Fibroblast of skin of scalp (primary cell): ENCODE measurements around the gene MGAT4B.

ENCODE experiments used
- DNase-seq: peaks from one replicate; pipeline ENCODE4 v3.0.0-alpha.2; 2013

Gene MGAT4B

DNA sequence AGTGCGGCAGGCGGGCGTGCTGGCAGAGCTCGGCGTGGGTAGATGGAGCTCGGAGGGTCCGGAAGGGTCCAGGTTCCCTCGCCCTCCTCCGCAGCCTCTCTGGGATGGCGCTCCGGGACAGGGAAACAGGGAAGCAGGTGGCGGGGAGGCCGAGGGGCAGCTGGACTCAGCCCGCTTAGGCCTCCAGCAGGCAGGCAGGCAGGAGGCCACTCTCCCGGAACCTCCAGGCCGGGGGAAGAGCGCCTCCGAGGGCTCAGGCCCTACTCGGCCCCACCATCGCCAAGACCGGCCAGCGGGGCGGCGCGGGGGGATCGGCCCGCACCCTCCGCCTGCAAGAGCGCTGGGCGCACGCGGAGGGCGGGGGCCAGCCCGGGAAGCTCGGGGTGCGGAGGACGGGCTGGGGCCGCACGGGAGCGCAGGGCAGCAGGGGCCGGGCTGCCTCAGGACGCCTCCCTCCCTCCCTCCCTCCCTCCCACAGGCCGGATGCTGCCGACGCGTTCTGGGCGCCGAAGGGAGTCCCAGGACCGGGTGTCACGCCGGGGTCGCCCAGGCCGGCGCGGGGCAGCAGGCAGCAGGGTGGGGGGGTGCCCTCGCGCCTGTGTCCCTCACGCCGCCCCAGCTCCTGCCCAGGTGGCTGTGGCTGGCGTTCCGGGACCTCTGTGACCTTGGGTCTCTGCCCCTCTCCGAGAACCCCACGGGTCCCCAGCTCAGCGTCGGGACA, 977 bp downstream of the MGAT4B start:
- DNase-seq, result peak; percentile 32

DNA sequence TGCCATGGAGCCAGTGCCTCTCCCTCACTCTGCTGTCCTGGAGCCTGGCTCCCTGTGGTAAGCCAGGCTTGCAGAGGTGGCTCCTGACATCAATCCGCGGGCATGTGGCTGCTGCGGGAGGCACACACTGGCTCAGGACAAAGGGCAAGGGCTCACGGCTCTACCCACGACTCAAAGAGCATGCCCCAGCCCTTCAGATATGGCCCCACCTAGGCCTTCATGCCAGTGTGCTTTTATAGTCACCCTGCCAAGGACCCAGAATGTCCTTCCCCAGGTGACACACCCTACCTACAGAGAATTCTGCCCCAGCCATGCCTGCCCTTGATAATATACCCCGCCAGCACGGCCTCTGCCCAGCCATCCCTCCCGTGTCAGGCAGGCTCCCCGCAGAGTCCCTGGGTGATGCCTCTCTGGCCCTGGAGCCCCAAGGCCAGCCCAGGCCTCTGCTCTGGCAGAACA, 1.6 kb downstream of the MGAT4B start:
- no peak for DNase-seq

DNA sequence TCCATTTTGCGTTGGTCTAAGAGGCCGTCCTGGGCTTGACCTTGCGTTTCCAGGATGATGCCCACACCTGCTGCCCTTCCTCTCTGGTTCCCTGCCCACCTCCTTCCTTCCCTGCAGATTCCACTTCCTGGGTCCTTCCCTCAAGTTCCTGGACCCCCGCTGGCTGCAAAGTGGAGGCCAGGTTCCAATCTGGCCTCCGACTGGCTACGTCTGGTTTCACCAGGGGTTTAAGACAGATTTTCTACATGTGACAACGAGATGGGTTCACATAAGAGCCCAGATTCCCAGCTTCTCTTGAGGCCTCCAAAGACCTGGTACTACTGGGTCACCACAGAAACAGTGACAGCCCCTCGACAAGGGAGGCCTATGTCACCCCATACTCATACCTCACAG, 2.1 kb downstream of the MGAT4B start:
- DNase-seq, result no peak

DNA sequence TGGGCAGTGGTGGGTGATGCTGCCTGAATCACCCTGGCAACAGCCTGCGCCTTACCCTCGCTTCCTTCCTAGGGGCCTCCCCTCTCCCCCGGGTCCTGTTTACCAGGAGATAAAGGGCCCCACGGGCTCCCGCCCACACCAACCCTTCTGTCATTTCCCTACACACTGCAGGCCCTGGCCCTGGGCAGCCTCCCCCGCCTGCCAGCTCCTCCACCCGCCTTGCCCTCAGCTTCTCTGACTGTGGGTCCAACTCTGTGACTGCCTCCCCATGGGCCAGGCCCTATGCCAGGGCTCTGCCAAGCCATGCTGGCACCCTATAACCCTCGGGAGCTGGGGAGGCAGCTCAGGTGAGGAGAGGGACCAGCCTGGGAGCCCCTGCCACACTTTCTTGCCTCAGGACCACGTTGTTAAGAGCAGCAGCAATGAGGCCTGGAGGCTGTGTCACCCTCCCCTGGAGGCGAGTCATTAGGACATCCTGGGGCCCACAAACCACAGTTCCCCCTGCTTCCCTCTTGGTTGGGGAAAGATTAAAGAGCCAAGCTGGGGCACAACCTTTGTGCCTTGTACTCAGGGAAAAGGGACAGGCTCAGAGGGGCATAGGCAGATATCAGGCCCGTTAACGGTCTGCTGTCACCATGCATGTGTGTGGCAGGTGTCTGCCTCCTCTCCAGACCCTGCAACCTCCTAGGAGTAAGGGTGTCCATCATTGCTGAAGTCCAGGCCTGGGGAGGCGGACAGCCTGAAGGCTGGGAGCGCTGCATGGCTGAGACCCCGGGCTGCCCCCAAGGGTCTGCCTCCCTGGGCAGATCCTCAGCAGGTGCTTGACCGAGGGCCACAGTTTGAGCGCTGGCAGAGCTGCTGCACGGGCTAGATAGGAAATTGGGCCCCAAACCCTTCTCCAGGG, 2.8 kb downstream of the MGAT4B start:
- DNase-seq, result no peak

DNA sequence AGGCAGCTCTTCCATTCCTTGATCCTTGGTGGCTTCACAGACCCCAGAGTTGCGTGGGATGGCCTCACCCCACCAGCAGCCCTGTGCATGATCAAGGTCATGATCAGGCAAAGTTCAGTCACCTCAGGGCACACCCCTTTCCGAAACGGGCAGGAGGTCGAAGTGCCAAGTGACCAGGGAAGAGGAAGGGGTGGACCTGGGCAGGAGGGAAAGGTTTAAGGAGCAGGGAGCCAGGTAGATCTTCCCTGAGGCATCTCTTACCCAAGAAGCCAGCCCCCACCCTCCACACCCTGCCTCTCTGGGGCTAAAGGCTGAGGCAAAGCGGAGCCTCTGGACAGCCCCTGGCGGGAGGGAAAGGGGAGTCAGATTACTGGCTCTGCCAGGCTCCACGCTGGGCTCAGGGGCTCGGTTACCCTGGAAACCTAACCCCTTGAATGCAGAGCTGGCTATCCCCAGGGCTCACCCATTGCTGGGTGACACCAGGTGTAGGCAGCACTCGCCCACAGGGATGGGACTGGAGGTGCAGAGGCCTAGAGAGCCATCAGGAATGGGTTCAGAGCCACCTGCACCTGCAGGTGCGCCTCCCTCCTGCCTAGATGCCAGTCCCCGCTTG, 3.6 kb downstream of the MGAT4B start:
- no peak for DNase-seq

DNA sequence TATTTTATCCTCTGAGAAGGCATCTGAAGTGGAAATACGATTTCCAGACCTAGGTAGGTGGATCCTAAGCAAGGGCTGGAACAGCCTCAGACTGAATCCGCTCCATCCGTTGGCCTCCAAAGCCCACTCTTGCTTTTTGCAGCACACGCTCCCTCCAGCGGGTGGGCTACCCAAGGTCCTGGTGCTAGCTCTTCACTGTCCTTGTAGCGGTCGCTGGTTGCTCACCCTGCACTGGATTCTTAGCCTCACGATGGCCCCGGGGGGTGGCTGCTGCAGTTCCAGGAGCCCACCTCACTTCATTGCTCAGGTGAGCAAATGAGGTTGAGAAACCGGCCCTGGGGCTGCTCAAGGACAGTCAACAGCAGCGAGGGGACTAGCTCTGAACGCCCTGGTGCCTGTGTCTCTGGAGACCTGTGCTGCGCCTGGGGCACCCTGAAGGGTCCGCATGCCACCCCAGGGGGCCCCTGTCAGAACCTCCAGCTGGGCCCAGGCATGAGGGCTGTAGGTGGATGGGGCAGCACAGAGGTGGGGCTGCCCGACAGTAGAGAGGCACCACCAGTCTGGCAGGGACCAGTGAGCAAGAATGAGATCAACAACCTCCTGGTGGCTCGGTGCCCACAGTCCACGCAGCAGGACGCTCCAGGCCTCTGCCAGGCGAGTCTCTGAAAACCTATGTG, 4.3 kb downstream of the MGAT4B start:
- DNase-seq, result no peak

DNA sequence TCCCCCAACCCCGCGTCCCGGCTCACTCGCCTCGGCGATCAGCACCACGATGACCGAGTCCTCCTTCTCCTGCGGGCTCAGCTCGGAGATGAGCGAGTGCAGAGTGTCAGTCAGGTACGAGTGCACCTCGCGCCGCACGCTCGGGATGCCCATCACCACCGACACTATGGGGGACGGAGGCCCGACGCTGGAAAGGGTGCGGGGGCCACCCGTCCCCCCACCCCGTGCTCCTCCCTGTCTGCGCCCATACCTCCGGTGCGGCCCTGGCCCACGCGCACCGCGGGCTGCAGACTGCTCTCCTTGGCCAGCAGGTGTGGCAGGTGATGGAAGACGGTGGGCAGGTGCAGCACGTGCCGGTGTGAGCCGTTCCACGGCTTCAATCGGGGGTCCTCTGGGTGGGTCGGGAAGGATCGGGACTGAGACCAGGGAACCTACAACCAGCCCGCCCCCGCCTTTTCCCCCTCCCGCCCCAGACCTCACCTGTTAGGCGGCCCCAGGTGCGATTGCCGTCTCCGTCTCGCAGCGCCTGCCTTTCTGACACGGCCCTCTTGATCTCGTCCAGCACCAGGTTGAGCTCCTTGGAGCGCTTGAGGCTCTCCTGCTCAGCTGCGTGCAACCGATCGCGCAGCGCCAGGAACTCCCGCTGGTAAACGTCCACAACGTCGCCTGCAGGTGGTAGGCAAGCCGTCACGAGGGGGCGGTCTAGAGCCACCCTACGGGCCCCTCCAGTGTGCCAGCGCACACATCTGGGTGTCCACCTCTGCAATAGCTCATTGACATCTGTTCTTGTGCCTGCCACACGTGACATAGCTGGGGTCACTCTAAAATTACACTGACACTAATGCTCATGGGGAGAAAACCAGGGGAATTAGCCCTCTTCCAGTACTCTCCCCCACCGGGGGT, 5.1 kb downstream of the MGAT4B start:
- peak; percentile 52 for DNase-seq

DNA sequence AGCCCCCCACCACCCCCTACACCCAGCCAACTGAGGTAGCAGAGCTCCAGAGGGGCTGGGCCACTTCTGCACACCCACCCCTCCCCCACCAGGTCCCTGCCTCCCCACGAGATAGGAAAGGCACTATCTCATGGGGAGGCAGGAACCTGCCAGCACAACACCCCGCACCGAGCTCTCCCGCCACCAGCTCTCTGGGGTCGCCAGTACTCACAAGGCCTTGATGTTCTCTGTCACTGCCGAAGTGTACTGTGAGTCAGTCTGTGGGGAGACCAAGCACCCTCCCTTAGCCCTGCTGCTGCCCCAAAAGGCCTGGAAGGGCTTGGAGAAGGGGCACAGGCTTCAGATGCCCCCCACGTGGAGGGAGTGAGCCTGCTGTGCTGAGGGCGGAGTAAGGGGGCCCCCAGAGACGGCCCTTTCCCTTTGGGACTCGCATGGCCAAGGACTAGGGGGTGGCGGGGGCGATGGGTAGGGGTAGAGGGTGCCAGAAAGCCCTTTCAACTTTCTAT, 5.9 kb downstream of the MGAT4B start:
- DNase-seq, result no peak

DNA sequence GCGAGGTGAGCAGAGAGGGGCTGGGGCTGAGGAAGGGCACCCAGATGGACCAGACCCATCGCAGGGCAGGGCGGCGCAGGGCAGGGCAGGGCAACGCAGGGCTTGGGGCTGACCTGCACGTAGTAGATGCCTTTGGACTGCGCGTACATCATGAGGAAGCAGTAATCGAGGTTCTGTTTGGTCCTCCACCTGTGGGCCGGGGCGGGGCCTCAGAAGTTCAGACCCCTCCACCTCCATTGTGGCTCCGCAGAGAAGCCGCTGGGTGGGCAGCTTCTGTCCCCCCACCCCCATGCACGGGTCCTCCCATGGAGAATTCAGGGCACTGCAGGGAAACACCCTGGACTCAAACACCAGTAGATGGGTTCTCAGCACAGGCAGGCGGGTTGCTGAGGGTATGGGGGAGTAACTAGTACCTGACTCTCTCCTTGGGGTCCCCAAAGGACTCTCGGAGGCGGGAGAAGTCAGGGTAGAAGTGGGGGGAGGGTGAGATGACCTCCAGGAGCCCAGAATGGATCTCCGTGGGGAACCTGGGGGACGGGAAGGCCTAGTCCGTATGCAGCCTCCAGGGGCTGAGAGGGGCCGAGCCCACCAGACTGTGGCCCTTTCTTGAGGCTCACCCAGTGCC, 6.5 kb downstream of the MGAT4B start:
- DNase-seq, result no peak

DNA sequence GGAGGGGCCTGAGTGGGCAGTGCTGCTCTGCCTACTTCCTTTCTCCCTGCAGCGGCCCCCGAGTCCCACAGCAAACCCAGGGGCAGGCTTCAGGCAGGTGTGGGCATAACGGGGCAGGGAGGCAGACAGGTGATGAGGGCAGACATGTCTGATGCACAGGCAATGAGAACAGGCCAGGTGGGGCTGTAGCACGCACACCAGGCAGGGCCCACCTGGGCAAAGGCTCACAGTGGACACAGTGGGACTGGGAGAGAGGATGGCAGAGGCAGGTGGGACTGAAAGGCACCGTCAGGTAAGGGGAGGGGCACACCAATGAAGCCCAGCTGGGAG, 7.1 kb downstream of the MGAT4B start:
- DNase-seq, result no peak

DNA sequence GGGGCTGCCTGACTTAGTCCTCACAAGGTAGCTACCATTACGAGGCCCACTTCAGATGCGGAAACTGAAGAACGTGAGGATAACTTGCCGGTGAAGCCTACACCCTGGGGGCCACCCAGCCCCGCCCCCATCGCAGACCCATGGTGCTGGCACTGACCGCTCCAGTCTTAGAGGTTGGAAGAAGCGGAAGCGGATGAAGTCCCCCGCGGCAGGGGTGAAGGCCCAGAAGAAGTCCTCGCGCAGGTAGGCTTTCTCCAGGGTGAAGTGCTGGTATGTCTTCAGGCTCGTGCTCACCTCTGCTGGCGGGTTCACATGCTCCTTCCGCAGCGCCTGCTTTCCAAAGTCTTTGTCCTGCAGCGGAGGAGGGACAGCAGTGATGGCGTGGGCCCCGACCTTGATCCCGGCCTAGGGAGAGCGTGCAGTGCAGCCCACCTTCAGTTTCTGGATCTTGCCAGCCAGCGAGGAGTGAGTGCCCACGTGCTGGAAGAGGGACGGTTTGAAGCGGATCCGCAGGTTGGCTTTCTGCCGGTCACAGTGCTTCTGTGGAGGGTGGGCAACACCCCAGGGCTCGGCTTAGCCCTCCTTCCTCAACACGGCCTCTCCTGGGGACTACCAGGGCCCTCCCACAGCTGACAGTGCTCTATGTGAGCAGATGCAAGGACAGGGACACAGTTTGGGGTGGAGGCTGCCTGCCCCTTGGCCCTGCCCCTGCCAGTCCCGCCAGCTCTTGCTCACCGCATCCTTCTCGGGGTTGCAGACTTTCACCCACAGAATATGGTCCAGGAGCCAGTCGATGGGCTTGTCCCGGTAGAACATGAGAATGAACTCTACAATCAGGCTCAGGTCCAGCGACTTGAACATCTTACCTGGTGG, 7.7 kb downstream of the MGAT4B start:
- no peak for DNase-seq

DNA sequence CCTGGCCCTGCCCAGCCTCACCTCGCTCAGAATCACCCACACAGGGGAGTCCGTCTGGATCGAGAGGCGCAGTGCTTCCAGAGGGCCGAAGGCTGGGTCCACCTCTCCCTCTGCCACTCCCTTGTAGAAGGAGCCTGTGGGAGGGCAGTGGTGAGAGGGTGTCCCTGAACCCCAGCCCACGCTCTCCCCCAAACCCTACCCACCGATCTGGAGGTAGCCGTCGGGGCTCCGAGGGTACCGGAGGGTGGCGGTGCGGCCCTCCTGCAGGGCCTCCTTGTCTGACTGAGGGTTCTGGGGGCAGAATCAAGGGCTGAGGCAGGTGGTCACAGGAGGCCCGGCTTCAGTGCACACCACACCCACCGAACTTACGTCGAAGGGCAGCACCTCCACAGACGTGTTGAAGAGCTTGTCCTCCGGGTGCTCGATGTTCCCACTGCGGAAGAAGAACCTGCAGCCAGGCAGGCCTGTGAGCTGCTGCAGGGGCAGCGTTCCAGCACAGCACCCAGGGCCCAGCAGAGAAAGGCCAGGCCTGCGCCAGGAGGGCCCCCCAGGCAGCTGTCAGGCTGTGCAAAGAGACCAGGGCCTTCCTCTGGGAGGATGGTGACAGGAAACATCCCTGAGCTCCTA, 8.4 kb downstream of the MGAT4B start:
- DNase-seq, result no peak

DNA sequence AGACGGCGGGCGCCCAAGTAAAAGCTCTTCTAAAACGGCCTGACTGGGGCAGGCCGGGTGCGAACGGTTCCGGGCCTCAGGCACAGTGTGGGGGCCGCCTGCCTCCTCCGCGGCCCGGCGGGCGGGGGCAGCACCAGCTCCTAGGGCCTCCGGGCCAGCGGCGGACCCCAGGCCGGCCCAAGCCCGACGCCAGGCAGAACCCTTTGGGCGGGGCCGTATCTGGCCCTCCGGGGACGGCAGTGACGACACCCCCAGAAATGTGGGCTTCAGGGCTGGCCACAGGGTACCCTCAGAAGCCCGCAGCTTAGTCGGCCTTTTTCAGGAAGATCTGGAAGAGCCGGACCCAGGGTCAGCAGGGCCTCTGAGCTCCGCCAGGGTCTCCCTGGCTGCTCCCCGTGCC, 8.9 kb downstream of the MGAT4B start:
- DNase-seq, result no peak

DNA sequence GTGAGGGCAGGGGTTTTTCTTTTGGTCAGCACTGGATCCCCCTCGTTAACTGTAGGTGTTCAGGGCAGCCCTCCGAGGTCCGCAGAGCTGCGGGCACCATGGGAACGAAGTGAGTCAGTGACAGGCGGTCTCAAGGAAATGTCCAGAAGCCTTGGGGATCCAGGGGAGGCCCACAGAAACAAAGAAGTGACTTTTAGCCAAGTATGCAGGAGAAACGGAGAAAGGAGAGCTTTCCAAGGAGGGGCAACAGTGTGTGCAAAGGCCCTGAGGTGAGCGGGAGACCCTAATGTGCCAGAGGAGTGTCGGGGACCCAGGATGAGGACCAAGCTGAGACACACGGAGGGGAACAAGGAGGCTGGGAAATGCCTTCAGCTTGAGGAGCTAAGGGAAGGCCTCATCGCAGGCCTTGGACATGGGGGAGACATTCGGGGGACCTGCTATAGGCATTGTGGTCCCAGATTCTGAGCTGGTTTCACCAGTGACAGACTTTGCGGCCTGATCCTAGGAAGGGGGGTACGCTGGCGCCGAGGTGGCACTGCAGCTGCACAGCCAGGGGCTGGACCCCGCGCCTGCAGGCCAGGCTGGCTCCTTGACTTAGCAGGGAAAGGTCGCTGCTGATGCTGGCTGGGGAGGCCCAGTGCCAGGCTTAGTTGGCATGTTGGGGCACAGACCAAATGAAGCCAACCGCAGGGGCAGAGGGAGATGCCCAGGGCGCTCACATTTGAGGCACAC, 9.6 kb downstream of the MGAT4B start:
- no peak for DNase-seq

DNA sequence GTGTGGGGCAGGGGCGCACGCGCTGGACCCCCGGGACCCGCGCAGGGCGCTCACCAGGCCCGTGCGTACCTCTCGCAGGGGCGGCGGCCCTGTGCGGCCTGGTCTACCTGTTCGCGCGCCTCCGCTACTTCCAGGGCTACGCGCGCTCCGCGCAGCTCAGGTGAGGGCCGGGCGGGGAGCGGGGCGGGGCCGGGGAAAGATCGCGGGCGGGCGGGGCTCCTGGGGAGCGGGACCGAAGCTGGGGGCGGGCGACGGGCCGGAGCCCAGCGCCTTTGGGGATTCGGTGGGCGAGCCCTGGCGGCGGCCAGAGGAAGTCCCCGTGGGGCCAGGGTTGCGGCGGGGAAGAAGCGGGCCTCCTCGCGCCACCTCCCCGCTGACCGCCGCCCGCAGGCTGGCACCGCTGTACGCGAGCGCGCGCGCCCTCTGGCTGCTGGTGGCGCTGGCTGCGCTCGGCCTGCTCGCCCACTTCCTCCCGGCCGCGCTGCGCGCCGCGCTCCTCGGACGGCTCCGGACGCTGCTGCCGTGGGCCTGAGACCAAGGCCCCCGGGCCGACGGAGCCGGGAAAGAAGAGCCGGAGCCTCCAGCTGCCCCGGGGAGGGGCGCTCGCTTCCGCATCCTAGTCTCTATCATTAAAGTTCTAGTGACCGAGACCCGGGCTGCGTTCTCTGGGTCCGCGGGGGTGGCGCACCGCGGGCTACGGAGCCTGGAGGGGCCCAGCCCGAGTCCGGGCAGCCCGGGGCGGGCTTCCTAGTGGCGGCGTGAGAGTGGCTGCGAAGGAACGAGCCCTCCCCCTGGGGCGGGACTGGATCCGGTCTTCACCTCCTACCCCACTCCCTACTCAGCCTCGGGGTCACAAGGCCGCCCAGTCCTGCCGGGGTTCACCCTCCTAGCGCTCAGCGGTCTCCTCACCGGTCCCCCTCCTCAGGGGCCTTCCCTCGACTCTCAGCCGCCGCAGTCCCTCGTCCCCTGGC, 10.5 kb downstream of the MGAT4B start:
- peak; percentile 78 for DNase-seq

DNA sequence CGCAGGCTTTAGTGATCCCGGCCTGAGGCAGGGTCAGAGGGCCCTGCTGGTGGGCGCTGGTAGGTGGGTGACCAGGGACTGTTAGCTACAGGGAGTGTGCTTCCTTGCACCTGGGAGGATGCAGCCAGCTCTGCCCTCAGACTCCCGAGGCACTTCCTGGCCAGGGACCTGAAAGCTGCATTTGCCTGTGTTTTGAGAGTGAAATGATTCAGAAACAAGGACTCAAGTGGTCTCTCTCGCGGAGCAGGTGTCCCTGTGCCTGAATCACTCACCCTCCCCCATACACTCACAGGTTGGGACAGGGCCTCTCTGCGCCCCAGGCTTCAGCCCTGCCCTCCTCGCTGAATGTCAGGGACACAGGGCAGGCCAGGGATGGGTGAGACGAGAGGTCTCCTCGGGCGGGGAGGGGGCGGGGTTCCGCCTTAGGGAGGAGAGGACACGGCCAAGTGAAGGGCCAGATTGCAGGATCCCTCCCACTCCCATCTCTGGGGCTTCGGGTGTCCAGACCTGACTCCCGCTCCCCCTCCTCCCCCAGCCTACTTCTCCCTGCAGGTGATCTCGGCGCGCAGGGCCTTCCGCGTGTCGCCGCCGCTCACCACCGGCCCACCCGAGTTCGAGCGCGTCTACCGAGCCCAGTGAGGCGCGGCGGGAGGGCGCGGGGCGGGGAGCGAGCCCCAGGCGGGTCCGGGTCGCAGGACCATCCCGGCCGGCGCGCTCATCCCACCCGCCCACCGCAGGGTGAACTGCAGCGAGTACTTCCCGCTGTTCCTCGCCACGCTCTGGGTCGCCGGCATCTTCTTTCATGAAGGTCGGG, 11.4 kb downstream of the MGAT4B start:
- DNase-seq, result no peak

DNA sequence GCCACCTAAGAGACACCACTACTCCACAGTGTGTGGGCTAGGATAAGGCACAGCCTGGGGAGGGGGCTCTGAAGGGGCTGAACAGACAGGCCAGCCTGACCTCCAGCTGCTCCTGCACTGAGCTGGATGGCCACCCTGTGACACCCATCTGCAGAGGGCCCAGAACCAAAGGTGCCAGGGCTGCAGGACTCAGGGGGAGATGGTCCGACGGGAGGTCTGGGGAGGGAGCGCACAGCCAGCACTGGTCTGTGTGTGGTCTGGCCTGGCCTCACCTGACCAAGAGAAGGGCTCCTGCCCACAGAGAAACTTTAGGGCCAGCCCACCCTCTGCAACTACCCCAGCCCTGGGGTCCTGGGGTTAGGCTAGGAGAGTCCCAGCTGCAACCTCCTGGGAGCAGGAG, 12.1 kb downstream of the MGAT4B start:
- DNase-seq, result no peak
